Skin epidermis (tissue), 12 donors: ENCODE measurements around the gene MGRN1.

Experiments
- H3K27ac ChIP-seq, 21 experiments: fragments of 200-600 bp; sonication (generic) in 11 of 21; one replicate each; pipeline ENCODE4 v1.5.0; 2020; ENCODE audit warnings: mild to moderate bottlenecking in 3 of 21, inconsistent platforms in 2 of 21, moderate library complexity in 2 of 21
- H3K4me3 ChIP-seq, 7 experiments: fragments of 200-600 bp; sonication (generic) in 2 of 7; one replicate each; pipeline ENCODE4 v1.5.0; 2020; ENCODE audit warnings: inconsistent platforms in 2 of 7, mild to moderate bottlenecking in 2 of 7, moderate library complexity in 1 of 7

The MGRN1 gene

DNA sequence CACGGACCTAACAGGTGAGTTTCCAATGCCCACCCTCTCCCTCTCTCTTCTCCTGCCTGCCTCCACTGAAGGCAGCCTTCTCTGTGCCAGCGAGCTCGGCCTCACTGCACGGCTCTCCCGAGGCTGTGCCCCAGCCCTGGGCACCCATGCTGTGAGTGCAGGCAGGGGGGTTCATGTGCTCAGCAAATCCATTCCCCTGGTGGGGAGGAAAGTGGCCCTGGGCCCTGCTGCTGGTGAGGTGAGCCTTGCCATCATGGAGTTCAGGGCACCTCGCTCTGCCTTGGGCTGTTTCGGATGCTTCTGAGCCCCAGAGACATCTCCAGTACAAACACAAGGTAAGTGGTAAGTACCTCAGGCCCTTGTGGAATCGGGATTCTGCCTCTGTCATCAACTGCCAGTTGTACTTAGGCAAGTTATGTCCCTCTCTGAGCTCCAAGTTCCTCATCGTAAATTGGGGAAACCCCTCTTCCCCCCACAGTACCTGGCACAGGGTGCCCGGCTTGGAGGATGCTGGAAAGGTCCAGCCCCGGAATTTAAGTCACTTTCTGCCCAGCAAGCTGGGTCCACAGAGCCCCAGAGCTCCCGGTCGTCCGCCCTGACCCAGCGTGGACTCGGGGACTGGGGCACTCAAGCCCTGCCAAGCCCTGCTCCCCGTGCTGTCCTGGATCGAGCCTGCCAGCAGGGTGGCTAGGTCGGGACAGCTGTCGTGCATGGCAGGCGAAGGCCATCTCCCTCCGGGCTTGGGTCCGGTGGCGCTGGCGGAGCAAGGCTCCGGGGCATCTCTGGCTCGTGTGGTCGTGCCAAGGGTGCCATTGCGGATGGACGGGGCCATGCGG lies 68.1 kb downstream of the MGRN1 start:
- peak overlapping the region; percentile 40 to 100 (median 81) for H3K4me3 ChIP-seq
- peak overlapping the region in 19 of 21 experiments; percentile 2 to 95 (median 75) for H3K27ac ChIP-seq

DNA sequence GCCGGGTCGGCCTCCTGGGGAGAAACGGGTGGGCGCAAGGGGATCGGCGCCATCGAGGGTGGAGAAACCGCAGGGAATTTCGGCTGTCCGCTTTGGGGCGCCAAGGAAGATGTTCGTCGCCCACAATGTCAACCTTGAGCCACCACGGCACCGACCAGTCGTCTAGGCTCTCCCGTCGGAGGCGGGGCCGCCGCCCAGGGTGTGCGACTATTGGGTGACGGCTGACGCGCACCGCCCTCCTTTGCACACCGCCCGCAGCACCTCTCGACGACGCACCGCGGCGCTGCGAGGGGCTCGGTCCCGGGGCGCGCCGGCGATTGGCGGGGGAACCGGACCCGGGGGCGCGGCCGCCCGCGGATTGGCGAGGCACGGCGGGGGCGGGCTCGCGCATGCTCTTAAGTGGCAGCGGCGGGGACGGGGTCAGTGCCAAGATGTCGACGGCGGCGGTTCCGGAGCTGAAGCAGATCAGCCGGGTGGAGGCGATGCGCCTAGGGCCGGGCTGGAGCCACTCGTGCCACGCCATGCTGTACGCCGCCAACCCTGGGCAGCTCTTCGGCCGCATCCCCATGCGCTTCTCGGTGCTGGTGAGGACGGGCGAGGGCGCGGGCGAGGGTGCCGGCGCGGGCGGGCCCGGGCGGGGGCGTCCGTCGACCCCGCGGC lies 68.8 kb downstream of the MGRN1 start, which contains the start of gene NUDT16L1:
Gene NUDT16L1, plus strand, starts transcription at position 267 of the 660 bp plus-strand sequence. Its CDS starts 165 bp downstream, at position 432.
- H3K27ac ChIP-seq = peak within 1 kb of the TSS; percentile 63 to 95 (median 86)

GRCh38 chr16:4693956-4694641 lies 69.5 kb downstream of the MGRN1 start:
- H3K4me3 ChIP-seq = peak overlapping the region; percentile 70 to 100 (median 87)
- H3K27ac ChIP-seq = peak overlapping the region; percentile 62 to 95 (median 86)

More for the DNA sequence above, 68.8 kb downstream of the MGRN1 start, which contains the start of gene NUDT16L1:
- peak within 1 kb of the TSS; percentile 70 to 100 (median 87) for H3K4me3 ChIP-seq

GRCh38 chr16:4694642-4695451 lies 70.2 kb downstream of the MGRN1 start:
- H3K4me3 ChIP-seq = peak overlapping the region; percentile 70 to 100 (median 87)

GRCh38 chr16:4695473-4696171 lies 71.0 kb downstream of the MGRN1 start:
- Histone ChIP-seq H3K27ac (peak overlapping the region in 5 of 21 experiments; percentile 12 to 95 (median 79)), H3K4me3 (no peak overlapping the region)

More at GRCh38 chr16:4694642-4695451, 70.2 kb downstream of the MGRN1 start:
- peak overlapping the region in 14 of 21 experiments; percentile 79 to 95 (median 86) for H3K27ac ChIP-seq

- H3K27ac ChIP-seq = peak overlapping the region in 1 of 21 experiments; percentile 27
- H3K4me3 ChIP-seq = no peak overlapping the region
These were observed 71.7 kb downstream of the MGRN1 start for GRCh38 chr16:4696172-4696904.

- Histone ChIP-seq H3K4me3 (no peak overlapping the region), H3K27ac (no peak overlapping the region)
These were observed 72.5 kb downstream of the MGRN1 start for GRCh38 chr16:4696905-4697847.

DNA sequence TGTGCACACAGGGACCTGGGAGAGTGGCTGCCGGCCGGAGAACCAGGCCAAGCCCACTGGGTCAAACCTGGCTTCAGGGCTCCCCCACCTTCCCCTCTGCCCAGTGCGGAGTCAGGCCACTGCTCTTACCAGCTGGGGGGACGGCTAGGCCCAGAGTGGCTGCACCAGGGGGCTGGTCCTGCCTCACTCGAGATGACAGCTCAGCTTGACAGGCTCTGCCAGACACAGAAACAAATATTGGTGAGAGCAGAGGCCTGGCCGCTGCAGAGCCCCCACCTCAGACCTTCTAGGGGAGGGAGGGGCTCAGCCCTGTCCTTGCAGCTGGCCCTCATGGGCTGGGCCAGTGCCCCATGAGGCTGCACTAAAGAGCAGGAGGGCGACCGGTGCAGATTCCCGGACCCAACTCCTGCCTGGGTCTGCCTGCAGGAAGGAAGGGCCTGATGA lies 73.2 kb downstream of the MGRN1 start:
- Histone ChIP-seq H3K4me3 (no peak overlapping the region), H3K27ac (no peak overlapping the region)

DNA sequence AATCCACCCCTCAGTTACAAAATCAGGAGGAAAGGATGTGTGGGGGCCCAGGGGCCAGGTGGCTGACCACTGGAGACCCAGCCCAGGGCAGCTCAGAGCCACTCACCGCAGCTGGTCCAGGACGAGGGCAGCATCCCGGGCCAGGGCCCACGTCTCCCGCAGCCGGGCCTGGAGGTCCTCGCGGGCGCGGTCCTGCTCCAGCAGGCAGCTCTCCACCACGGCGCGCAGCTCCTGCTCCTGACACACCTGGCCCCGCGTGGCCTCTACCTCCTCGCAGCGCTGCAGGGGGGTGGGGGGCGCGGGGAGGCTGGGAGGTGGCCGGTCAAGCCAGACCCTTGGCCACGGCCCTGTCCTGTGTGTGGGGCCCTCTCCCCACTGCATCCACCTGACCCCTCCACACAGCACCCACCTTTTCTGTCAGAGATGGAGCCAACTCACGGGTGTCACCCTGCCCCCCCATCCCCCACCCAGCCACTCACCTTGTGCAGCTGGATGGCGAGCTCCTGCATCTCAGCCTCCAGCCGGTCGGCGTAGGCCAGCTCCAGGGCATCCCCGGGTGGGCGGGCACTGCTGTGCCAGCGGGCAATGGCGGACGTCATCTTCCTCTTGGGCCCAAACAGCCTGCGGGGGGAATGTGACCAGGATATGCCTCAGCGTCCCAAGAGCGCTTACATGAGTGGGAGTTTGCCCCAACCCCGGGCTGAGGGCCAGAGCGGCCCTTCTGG lies 73.9 kb downstream of the MGRN1 start:
- Histone ChIP-seq H3K4me3 (no peak overlapping the region), H3K27ac (no peak overlapping the region)

GRCh38 chr16:4699046-4699556 lies 74.5 kb downstream of the MGRN1 start:
- Histone ChIP-seq H3K27ac (no peak overlapping the region), H3K4me3 (no peak overlapping the region)

DNA sequence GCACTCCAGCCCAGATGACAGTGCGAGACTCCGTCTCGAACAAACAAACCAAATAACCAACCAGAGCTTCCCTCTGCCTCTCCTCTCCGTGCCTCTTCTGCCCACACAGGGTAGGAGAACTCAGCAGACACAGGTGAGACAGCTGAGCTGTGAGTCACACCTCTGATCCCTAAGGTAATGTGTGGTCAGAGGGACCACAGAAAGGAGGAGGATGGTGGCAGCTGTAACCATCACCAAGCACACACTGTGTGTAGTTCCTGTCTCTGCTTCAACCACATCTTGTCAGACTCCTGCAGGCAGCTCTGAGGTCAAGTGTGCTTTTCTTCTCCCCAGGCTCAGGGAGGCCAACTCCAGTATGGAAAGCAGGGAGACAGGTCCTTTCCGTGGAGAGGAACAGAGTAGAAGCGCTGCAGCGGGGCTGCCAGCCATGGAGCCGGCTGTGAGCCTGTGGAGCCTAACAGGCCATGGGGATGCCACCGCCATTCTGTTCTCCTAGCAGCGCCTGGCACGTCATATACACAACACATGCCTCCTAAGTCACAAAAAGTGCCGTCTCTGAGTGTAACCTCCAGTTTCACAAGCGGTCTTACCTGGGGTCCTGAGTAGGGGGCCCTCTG lies 75.9 kb downstream of the MGRN1 start:
- H3K4me3 ChIP-seq = no peak overlapping the region

GRCh38 chr16:4700997-4701743 lies 76.5 kb downstream of the MGRN1 start:
- no peak overlapping the region for H3K4me3 ChIP-seq
- H3K27ac ChIP-seq = no peak overlapping the region

More for the DNA sequence above, 75.9 kb downstream of the MGRN1 start:
- no peak overlapping the region for H3K27ac ChIP-seq

DNA sequence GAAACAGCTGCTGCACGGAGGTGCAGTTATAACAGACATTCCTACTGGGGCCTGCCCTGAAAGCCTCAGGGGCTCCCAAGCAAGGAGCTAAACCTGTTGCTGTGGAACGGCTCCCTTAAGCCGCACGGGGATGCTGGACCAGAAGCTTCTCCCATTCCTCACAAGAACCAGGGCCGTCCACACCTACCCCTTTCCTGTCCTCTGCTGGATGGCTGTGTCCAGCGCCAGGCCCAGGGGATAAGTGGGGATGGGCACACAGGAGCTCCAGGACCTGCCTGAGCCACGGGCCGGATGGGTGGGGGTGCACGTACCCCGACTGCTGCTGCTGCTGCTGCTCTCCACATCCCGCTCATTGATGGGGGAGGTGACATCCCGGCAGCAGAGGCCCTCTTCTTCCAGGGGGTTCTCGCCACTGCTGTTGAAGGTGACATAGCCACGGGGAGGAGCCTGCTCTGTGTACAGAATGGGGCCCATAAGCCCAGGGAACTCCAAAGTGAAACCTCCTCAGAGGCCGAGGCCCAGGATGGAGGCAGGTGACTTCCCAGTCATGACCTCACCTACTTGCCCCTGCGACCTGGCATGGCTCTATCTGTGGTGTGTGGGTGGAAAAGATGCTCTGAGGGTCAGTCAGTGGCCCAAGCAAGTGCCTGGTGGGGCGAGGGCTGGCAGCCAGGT lies 77.3 kb downstream of the MGRN1 start:
- no peak overlapping the region for H3K4me3 ChIP-seq
- H3K27ac ChIP-seq = peak overlapping the region in 1 of 21 experiments; percentile 5

DNA sequence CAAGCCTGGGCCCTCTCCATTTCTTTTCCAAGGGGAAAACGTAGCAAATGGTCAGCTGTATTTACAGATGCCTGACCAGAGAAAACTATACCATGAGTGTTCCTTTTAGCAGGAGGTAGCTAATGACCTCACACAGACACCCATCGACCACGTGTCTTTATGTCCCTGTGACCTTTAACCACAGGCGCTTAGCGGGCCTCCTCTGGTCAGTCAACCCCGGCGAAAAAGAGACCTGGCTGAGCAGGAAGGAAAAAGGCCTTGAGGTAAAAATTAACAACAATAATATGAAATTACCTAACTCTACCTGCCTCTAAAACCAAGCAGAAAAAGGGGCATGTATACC lies 77.8 kb downstream of the MGRN1 start:
- Histone ChIP-seq H3K4me3 (no peak overlapping the region), H3K27ac (no peak overlapping the region)
